Left renal cortex interstitium (tissue), 4 donors: ENCODE measurements around the gene KRAS. TPM values are rescaled to one million over a fixed set of nuclear protein-coding genes. Genes with fewer than 3 reads are reported as not detected.

Source experiments
- DNase-seq, 4 donors: peaks; one replicate each; pipeline ENCODE4 v3.0.0-alpha.2; 2013; ENCODE audit warnings: low read depth in 4 of 4, low spot score in 2 of 4, missing footprints in 1 of 4
- polyA plus RNA-seq, 4 donors: library from polyadenylated mRNA; unstranded; fragments of 120-200 nt; gene quantifications; one replicate each; pipeline ENCODE4 v1.2.1, GENCODE V29; 2013; ENCODE audit not compliant: insufficient read length in 4 of 4

KRAS gene
- polyA plus RNA-seq, 4 donors, result 30.6 to 42.0 (median 34.3) TPM

GRCh38 chr12:25256826-25257225 lies 6.1 kb upstream of the KRAS start:
- DNase-seq, result no peak

GRCh38 chr12:25256005-25256404 lies 5.3 kb upstream of the KRAS start:
- DNase-seq, result no peak

- no peak for DNase-seq
Observed at GRCh38 chr12:25254271-25254880, 3.6 kb upstream of the KRAS start.

- DNase-seq, result no peak
Observed at GRCh38 chr12:25253371-25254068, 2.8 kb upstream of the KRAS start.

- DNase-seq, result no peak
Observed at GRCh38 chr12:25252946-25253345, 2.2 kb upstream of the KRAS start.

GRCh38 chr12:25251769-25252168 lies 1.0 kb upstream of the KRAS start:
- DNase-seq, result no peak

GRCh38 chr12:25249931-25250738 lies 594 bp downstream of the KRAS start:
- DNase-seq, result peak in 2 of 4 donors; percentile 26 to 29

- DNase-seq, result no peak
Observed at GRCh38 chr12:25248732-25249131, 2.0 kb downstream of the KRAS start.

GRCh38 chr12:25248137-25248536 lies 2.6 kb downstream of the KRAS start:
- no peak for DNase-seq

GRCh38 chr12:25245491-25245890 lies 5.2 kb downstream of the KRAS start:
- no peak for DNase-seq

- DNase-seq, result no peak
Observed at GRCh38 chr12:25243680-25243990, 7.1 kb downstream of the KRAS start.

- DNase-seq, result no peak
Observed at GRCh38 chr12:25242981-25243679, 7.6 kb downstream of the KRAS start.

- DNase-seq, result peak in 1 of 4 donors; percentile 23
Observed at GRCh38 chr12:25241167-25242020, 9.3 kb downstream of the KRAS start.

GRCh38 chr12:25236626-25237025 lies 14.1 kb downstream of the KRAS start:
- no peak for DNase-seq

- DNase-seq, result no peak
Observed at GRCh38 chr12:25236190-25236589, 14.5 kb downstream of the KRAS start.

GRCh38 chr12:25213338-25213737 lies 37.4 kb downstream of the KRAS start:
- no peak for DNase-seq

GRCh38 chr12:25208554-25208953 lies 42.2 kb downstream of the KRAS start:
- DNase-seq, result no peak

GRCh38 chr12:25207846-25208245 lies 42.9 kb downstream of the KRAS start:
- DNase-seq, result no peak

GRCh38 chr12:25207411-25207810 lies 43.3 kb downstream of the KRAS start:
- DNase-seq, result no peak

- DNase-seq, result no peak
Observed at GRCh38 chr12:25202137-25202536, 48.6 kb downstream of the KRAS start.
